Measurements from ENCODE around the gene FTO. TPM values are rescaled to one million over a fixed set of nuclear protein-coding genes. Genes with fewer than 3 reads are reported as not detected.

The FTO gene
- total RNA-seq, 1 donor from 2014 or later = 110 TPM

GRCh38 chr16:53848950-53849349, 145.0 kb downstream of the FTO start:
- Mint-ChIP-seq H3K36me3 (peaks cover 12% of the 10 kb centered on the region), H3K9me3 (peaks cover under 1% of the 10 kb centered on the region), H3K4me3 (no peak overlapping the region), H3K27me3 (ENCODE audit: insufficient read depth, low read depth) (no peaks in the 10 kb centered on the region), H3K4me1 (peaks cover 3% of the 10 kb centered on the region), H3K27ac (no peak overlapping the region)
- Histone ChIP-seq H3K27me3 (no peaks in the 10 kb centered on the region), H4K20me1 (ENCODE audit: low read depth) (no peaks in the 10 kb centered on the region), H3K4me3 (no peak overlapping the region), H3K4me1 (peaks cover 9% of the 10 kb centered on the region), H3F3A (ENCODE audit: low read depth) (no peaks in the 10 kb centered on the region), H3K36me3 (no peaks in the 10 kb centered on the region), H3K9me3 (ENCODE audit: low read depth) (peaks cover under 1% of the 10 kb centered on the region), H3K4me2 (no peak overlapping the region), H2AFZ (replicated peaks) (no peak overlapping the region), H3K79me2 (ENCODE audit: low read depth) (no peaks in the 10 kb centered on the region), H3K9ac (no peak overlapping the region), H3K27ac (peak overlapping the region; percentile 11)
- no peak for DNase-seq (ENCODE audit: low spot score)
- no peak for TF ChIP-seq CTCF (IDR thresholded peaks at IDR 0.05)
- TF ChIP-seq EZH2phosphoT487 (IDR thresholded peaks at IDR 0.05) = no peak
- TF ChIP-seq EZH2 (IDR thresholded peaks at IDR 0.05) = no peak

- peaks cover 6% of the 10 kb centered on the region for H3K9me3 Mint-ChIP-seq
- TF ChIP-seq EZH2phosphoT487 (IDR thresholded peaks at IDR 0.05) (no peak), EZH2 (IDR thresholded peaks at IDR 0.05) (no peak), CTCF (IDR thresholded peaks at IDR 0.05) (no peak)
- no peaks in the 10 kb centered on the region for H3K27me3 ChIP-seq
Measured at GRCh38 chr16:53849585-53849984, 145.6 kb downstream of the FTO start.

GRCh38 chr16:53849994-53850393, 146.0 kb downstream of the FTO start:
- no peak overlapping the region for H3K4me3 ChIP-seq
- no peak overlapping the region for H3K27ac Mint-ChIP-seq

More at GRCh38 chr16:53849585-53849984, 145.6 kb downstream of the FTO start:
- Histone ChIP-seq H3K36me3 (peaks cover 2% of the 10 kb centered on the region), H3K79me2 (ENCODE audit: low read depth) (no peaks in the 10 kb centered on the region), H3K9ac (no peak overlapping the region), H3K4me1 (peaks cover 9% of the 10 kb centered on the region), H4K20me1 (ENCODE audit: low read depth) (no peaks in the 10 kb centered on the region), H3K4me3 (no peak overlapping the region), H3K27ac (no peak overlapping the region), H3K4me2 (no peak overlapping the region), H3F3A (ENCODE audit: low read depth) (no peaks in the 10 kb centered on the region), H3K9me3 (ENCODE audit: low read depth) (peaks cover 7% of the 10 kb centered on the region), H2AFZ (replicated peaks) (no peak overlapping the region)
- Mint-ChIP-seq H3K4me3 (no peak overlapping the region), H3K36me3 (peaks cover 14% of the 10 kb centered on the region), H3K27ac (no peak overlapping the region), H3K4me1 (peaks cover 3% of the 10 kb centered on the region), H3K27me3 (ENCODE audit: insufficient read depth, low read depth) (no peaks in the 10 kb centered on the region)
- DNase-seq (ENCODE audit: low spot score) = no peak

More at GRCh38 chr16:53849994-53850393, 146.0 kb downstream of the FTO start:
- Histone ChIP-seq H3K4me1 (peaks cover 9% of the 10 kb centered on the region), H3K27me3 (no peaks in the 10 kb centered on the region), H2AFZ (replicated peaks) (no peak overlapping the region), H3F3A (ENCODE audit: low read depth) (no peaks in the 10 kb centered on the region), H3K36me3 (peaks cover 2% of the 10 kb centered on the region), H3K27ac (no peak overlapping the region), H3K9me3 (ENCODE audit: low read depth) (peaks cover 9% of the 10 kb centered on the region), H3K9ac (no peak overlapping the region), H4K20me1 (ENCODE audit: low read depth) (no peaks in the 10 kb centered on the region), H3K79me2 (ENCODE audit: low read depth) (no peaks in the 10 kb centered on the region), H3K4me2 (no peak overlapping the region)
- no peak overlapping the region for H3K4me3 Mint-ChIP-seq
- DNase-seq (ENCODE audit: low spot score) = no peak
- H3K4me1 Mint-ChIP-seq = peaks cover 3% of the 10 kb centered on the region
- peaks cover 11% of the 10 kb centered on the region for H3K36me3 Mint-ChIP-seq
- TF ChIP-seq EZH2phosphoT487 (IDR thresholded peaks at IDR 0.05) = no peak
- no peak for TF ChIP-seq CTCF (IDR thresholded peaks at IDR 0.05)
- no peak for TF ChIP-seq EZH2 (IDR thresholded peaks at IDR 0.05)
- peaks cover 9% of the 10 kb centered on the region for H3K9me3 Mint-ChIP-seq
- no peaks in the 10 kb centered on the region for H3K27me3 Mint-ChIP-seq (ENCODE audit: insufficient read depth, low read depth)
